Psoas muscle (tissue), 8 donors: ENCODE data around the gene PPP2R5E. TPM values are rescaled to one million over a fixed set of nuclear protein-coding genes. Genes with fewer than 3 reads are reported as not detected.

Source experiments
- ATAC-seq, 4 donors: fragments of 200-7000 bp; cut with Tn5 transposase; one replicate each; pipeline ENCODE4 v1.9.1; 2020; ENCODE audit warnings: moderate library complexity in 3 of 4, mild to moderate bottlenecking in 2 of 4
- DNase-seq, 2 donors: peaks; one replicate each; pipeline ENCODE4 v3.0.0-alpha.2; 2020
- H3K27ac ChIP-seq: fragments of 200-600 bp; one replicate; pipeline ENCODE4 v1.8.0; 2022
- H3K27me3 ChIP-seq, 3 donors: fragments of 200-600 bp in 1 of 3; one replicate each; pipeline versions ENCODE4 v1.6.1 to v1.8.0; 2013 to 2022; ENCODE audit warnings: low read length in 2 of 3, mild to moderate bottlenecking in 2 of 3, moderate library complexity in 1 of 3; ENCODE audit not compliant: insufficient read depth in 3 of 3
- H3K36me3 ChIP-seq, 2 donors: fragments of 200-600 bp in 1 of 2; one replicate each; pipeline versions ENCODE4 v1.6.1 to v1.8.0; 2013 to 2022; ENCODE audit warnings: low read depth in 1 of 2, mild to moderate bottlenecking in 1 of 2, moderate library complexity in 1 of 2; ENCODE audit not compliant: insufficient read depth in 1 of 2
- H3K4me1 ChIP-seq: fragments of 200-600 bp; one replicate; pipeline ENCODE4 v1.8.0; 2022
- H3K4me3 ChIP-seq: fragments of 200-600 bp; one replicate; pipeline ENCODE4 v1.8.0; 2022; ENCODE audit warnings: mild to moderate bottlenecking
- H3K9me3 ChIP-seq: fragments of 200-600 bp; one replicate; pipeline ENCODE4 v1.8.0; 2022
- CTCF ChIP-seq: fragments of 200-600 bp; IDR thresholded peaks from one replicate; pipeline ENCODE4 v1.8.0; 2022; ENCODE audit warnings: antibody characterized with exemption
- WGBS, 3 donors: extraction: QIAGEN DNeasy Blood & Tissue Kit; methylation state at CpG; one replicate each; pipeline versions ENCODE4 v1.1.6 to v1.1.7; 2013; 5-methylcytosine and 5-hydroxymethylcytosine counted together
- intact Hi-C, 2 donors: fragments of 100-400 bp; cut with DNase I; formaldehyde crosslinking; loops; one replicate each; pipeline versions ENCODE4 v1.11.0 to v1.14.2; 2022
- polyA plus RNA-seq, 3 donors: library from polyadenylated mRNA; stranded (reverse); fragments of 200-250 nt; gene quantifications; one replicate each; pipeline ENCODE4 v1.2.3, GENCODE V29; 2013
- total RNA-seq, 4 donors: library from RNA; stranded (reverse); fragmentation: NEBNext Ultra II Directional in 2 of 4; extraction: Animal tissue kit (Norgen Biotek cat#: 25700) in 2 of 4; gene quantifications; one replicate each; pipeline versions ENCODE4 v1.2.1 to v1.2.4, GENCODE V29; 2021 to 2023
- donor health status: healthy with polysubstance abuse.
- donor health status: DM: no; HTN: no; CAD: no; lungs with moderate emphysema.
- donor health status: Bipolar disorder and iron deficiency.
- donor health status: healthy.
- donor health status: DM: yes; HTN: yes; CAD: no.
- donor health status: DM: no; HTN: no; CAD: no.
- donor health status: DM: no; HTN: no; CAD: no.
- donor health status: DM: yes; HTN: yes; CAD: no.

PPP2R5E gene
- total and polyA plus RNA-seq, 7 donors = 10.8 to 35.0 (median 29.3) TPM

GRCh38 chr14:63362389-63362819 is 180.8 kb downstream of the PPP2R5E start:
- ATAC-seq (no peak), DNase-seq (no peak)
- TF ChIP-seq CTCF = no peak
- Histone ChIP-seq H3K9me3 (no peaks in the 10 kb centered on the region), H3K27me3 (no peaks in the 10 kb centered on the region), H3K4me3 (no peak overlapping the region), H3K4me1 (no peaks in the 10 kb centered on the region), H3K36me3 (no peaks in the 10 kb centered on the region), H3K27ac (no peak overlapping the region)
- 24 to 32% (median 32%) methylated on average over 8 of the region's 8 CpGs for WGBS, 3 donors
- intact Hi-C loops = no loop called here

GRCh38 chr14:63361790-63362189 is 181.4 kb downstream of the PPP2R5E start:
- Histone ChIP-seq H3K36me3 (no peaks in the 10 kb centered on the region), H3K9me3 (no peaks in the 10 kb centered on the region), H3K4me3 (no peak overlapping the region), H3K27ac (no peak overlapping the region), H3K27me3 (no peaks in the 10 kb centered on the region), H3K4me1 (no peaks in the 10 kb centered on the region)
- 73 to 78% (median 77%) methylated on average over 4 of the region's 4 CpGs for WGBS, 3 donors
- no peak for ATAC-seq
- no peak for DNase-seq
- no peak for TF ChIP-seq CTCF
- intact Hi-C loops = no loop called here

- no peak for TF ChIP-seq CTCF
- H3K9me3 ChIP-seq = no peaks in the 10 kb centered on the region
- intact Hi-C loops = no loop called here
- 89 to 94% (median 93%) methylated on average over 7 of the region's 7 CpGs for WGBS, 3 donors
- DNase-seq (no peak), ATAC-seq (no peak)
- no peaks in the 10 kb centered on the region for H3K36me3 ChIP-seq
- H3K27me3 ChIP-seq = no peaks in the 10 kb centered on the region
- H3K27ac ChIP-seq = no peak overlapping the region
- H3K4me1 ChIP-seq = no peaks in the 10 kb centered on the region
- no peak overlapping the region for H3K4me3 ChIP-seq
Measured at GRCh38 chr14:63357841-63358240, 185.3 kb downstream of the PPP2R5E start.

GRCh38 chr14:63345826-63346225 is 197.4 kb downstream of the PPP2R5E start:
- H3K4me3 ChIP-seq = no peak overlapping the region
- H3K9me3 ChIP-seq = no peaks in the 10 kb centered on the region
- ATAC-seq = no peak
- no peak for DNase-seq
- no peaks in the 10 kb centered on the region for H3K36me3 ChIP-seq
- intact Hi-C loops = no loop called here
- no peak overlapping the region for H3K27ac ChIP-seq
- TF ChIP-seq CTCF = no peak
- H3K27me3 ChIP-seq = no peaks in the 10 kb centered on the region
- no peaks in the 10 kb centered on the region for H3K4me1 ChIP-seq
- WGBS, 3 donors = 53% methylated on average over 3 of the region's 3 CpGs

GRCh38 chr14:63344336-63344735 is 198.8 kb downstream of the PPP2R5E start:
- no peak overlapping the region for H3K27ac ChIP-seq
- WGBS, 3 donors = 54 to 67% (median 63%) methylated on average over 4 of the region's 4 CpGs
- no peaks in the 10 kb centered on the region for H3K36me3 ChIP-seq
- TF ChIP-seq CTCF = no peak
- H3K27me3 ChIP-seq = no peaks in the 10 kb centered on the region
- intact Hi-C loops = no loop called here
- no peak for DNase-seq
- ATAC-seq = no peak
- H3K4me1 ChIP-seq = no peaks in the 10 kb centered on the region
- H3K9me3 ChIP-seq = no peaks in the 10 kb centered on the region
- no peak overlapping the region for H3K4me3 ChIP-seq
